Measurements from ENCODE around the gene VWC2L. TPM values are rescaled to one million over a fixed set of nuclear protein-coding genes. Genes with fewer than 3 reads are reported as not detected.

VWC2L gene
- total and polyA plus RNA-seq, 2 of the 4 experiments (the other 2 are of a cell fraction), result not detected

GRCh38 chr2:214395040-214395439 is 15.8 kb upstream of the VWC2L start:
- Histone ChIP-seq H3K27me3 (ENCODE audit: control insufficient read depth, insufficient read depth, low read length) (no peaks in the 10 kb centered on the region), H3K4ac (ENCODE audit: low read depth, low read length) (no peak overlapping the region), H3K4me2 (ENCODE audit: low read depth, low read length) (no peak overlapping the region), H3K36me3 (ENCODE audit: control insufficient read depth, insufficient read depth, low read length) (no peaks in the 10 kb centered on the region), H4K20me1 (ENCODE audit: insufficient read depth, low read length) (no peaks in the 10 kb centered on the region), H3K56ac (ENCODE audit: extremely low read depth, insufficient read depth, low read length) (no peak overlapping the region), H2BK5ac (ENCODE audit: low read depth, low read length, poor library complexity, severe bottlenecking) (no peak overlapping the region), H2BK15ac (ENCODE audit: low read depth, low read length) (no peak overlapping the region), H2AK5ac (ENCODE audit: low read depth, low read length) (no peak overlapping the region), H3K14ac (replicated peaks; ENCODE audit: low read depth, low read length) (no peak overlapping the region), H3K9me1 (ENCODE audit: insufficient read depth, low read length) (no peaks in the 10 kb centered on the region), H3K4me3 (ENCODE audit: insufficient read depth, low read depth, low read length) (no peak overlapping the region), H4K8ac (ENCODE audit: low read depth in 2 of 2, low read length in 2 of 2) (no peak overlapping the region), H3K27ac (ENCODE audit: insufficient read depth, low read length) (no peak overlapping the region), H2BK20ac (ENCODE audit: low read depth, low read length) (no peak overlapping the region), H4K91ac (ENCODE audit: insufficient read depth, low read depth, low read length) (no peak overlapping the region), H3K4me1 (ENCODE audit: control insufficient read depth, insufficient read depth, low read length) (no peaks in the 10 kb centered on the region), H3K18ac (ENCODE audit: low read depth, low read length) (no peak overlapping the region), H3K9me3 (ENCODE audit: control insufficient read depth, insufficient read depth, low read length) (no peaks in the 10 kb centered on the region), H2AK9ac (replicated peaks; ENCODE audit: low read depth, low read length, poor library complexity) (no peak overlapping the region), H2BK120ac (ENCODE audit: low read depth, low read length) (no peak overlapping the region), H3K23ac (ENCODE audit: low read depth, low read length) (no peak overlapping the region), H3K79me1 (ENCODE audit: low read depth in 1 of 2, low read length in 2 of 2) (no peaks in the 10 kb centered on the region), H4K5ac (ENCODE audit: low read depth, low read length) (no peak overlapping the region), H2AFZ (replicated peaks; ENCODE audit: low read length, poor library complexity) (no peak overlapping the region), H3K9ac (ENCODE audit: low read depth, low read length) (no peak overlapping the region)
- dilution Hi-C loops (cut with HindIII; ENCODE audit: low sequenced_read_pairs, unreplicated experiment) (no loop called here), intact Hi-C loops (cut with micrococcal nuclease) (no loop called here), in situ Hi-C loops (cut with MboI; ENCODE audit: low sequenced_read_pairs) (no loop called here)
- no TSS peak for BruUV-seq (replicated peaks)
- CTCF ChIA-PET, result interaction anchor here (0.6 kb wide), 1 partner anchor 1530 kb away, joined by 3 read pairs; no protein-coding TSS in a partner anchor
- WGBS, 2 experiments (ENCODE audit: extremely low coverage in 2 of 2, insufficient read length in 1 of 2), result no CpG with 5 or more reads among the region's 1 CpG
- POLR2A ChIA-PET (ENCODE audit: unreplicated experiment), result no interaction called here
- ATAC-seq (ENCODE audit: low read depth), result no peak
- TF ChIP-seq CEBPB (IDR thresholded peaks at IDR 0.05; ENCODE audit: low read depth, low read length) (peak; percentile 56), RFX5 (IDR thresholded peaks at IDR 0.05; ENCODE audit: low read depth, low read length) (no peak), NFE2L2 (IDR thresholded peaks at IDR 0.05; ENCODE audit: low read depth, low read length) (no peak), BHLHE40 (IDR thresholded peaks at IDR 0.05; ENCODE audit: low read depth, low read length) (no peak), POLR2A (IDR thresholded peaks at IDR 0.05; ENCODE audit: low read depth, low read length) (no peak)
- no peak for DNase-seq

All from IMR-90 (cell line).